ENCODE measurements around the gene SFXN2.

GRCh38 chr10:102791754-102792395, 77.4 kb downstream of the SFXN2 start:
- no peak for TF ChIP-seq CTCF (IDR thresholded peaks at IDR 0.05)
- TF ChIP-seq POLR2A (IDR thresholded peaks at IDR 0.05), result no peak

Data from adrenal gland (tissue), 5 donors.